Bronchial epithelial cell (primary cell): ENCODE results near the gene EPS8L2. TPM values are rescaled to one million over a fixed set of nuclear protein-coding genes. Genes with fewer than 3 reads are reported as not detected.

Experiments used
- DNase-seq: peaks from one replicate; pipeline ENCODE4 v3.0.0-alpha.2; 2010; ENCODE audit warnings: low read depth
- FAIRE-seq: peaks from 2 replicates; lab custom pipeline; 2011; peaks lifted over from hg19 to GRCh38; lab: Jason Lieb, UNC
- H3K27me3 ChIP-seq: 2 replicates; pipeline ENCODE4 v1.5.1; 2011; ENCODE audit warnings: low read length; ENCODE audit not compliant: control insufficient read depth, insufficient read depth
- H3K36me3 ChIP-seq: 2 replicates; pipeline ENCODE4 v1.5.1; 2011; ENCODE audit warnings: low read length; ENCODE audit not compliant: control insufficient read depth, insufficient read depth
- H3K4me3 ChIP-seq: 2 replicates; pipeline ENCODE4 v1.5.1; 2011; ENCODE audit warnings: mild to moderate bottlenecking, low read depth, low read length, control low read depth
- CTCF ChIP-seq: IDR thresholded peaks from 2 replicates; pipeline ENCODE4 v1.5.1; 2011; ENCODE audit warnings: mild to moderate bottlenecking, moderate library complexity, low read length, control low read depth, inconsistent platforms; ENCODE audit not compliant: insufficient read depth, severe bottlenecking
- total RNA-seq: library from RNA; depleted of rRNA; stranded (reverse); fragments of >200 nt; gene quantifications from 2 replicates; pipeline ENCODE4 v1.2.1, GENCODE V29; 2014

The EPS8L2 gene
- total RNA-seq, 1 donor from 2014 or later: 105 TPM

GRCh38 chr11:720017-720641 lies 14.1 kb downstream of the EPS8L2 start:
- FAIRE-seq (no peak), DNase-seq (no peak)
- H3K27me3 ChIP-seq: no peaks in the 10 kb centered on the region
- H3K36me3 ChIP-seq: peaks cover 39% of the 10 kb centered on the region
- H3K4me3 ChIP-seq: no peak overlapping the region
- TF ChIP-seq CTCF: no peak

- Histone ChIP-seq H3K27me3 (no peaks in the 10 kb centered on the region), H3K36me3 (peaks cover 40% of the 10 kb centered on the region), H3K4me3 (no peak overlapping the region)
- FAIRE-seq (no peak), DNase-seq (no peak)
- TF ChIP-seq CTCF: no peak
Measured at GRCh38 chr11:720642-721246, 14.7 kb downstream of the EPS8L2 start.

GRCh38 chr11:721247-721740 lies 15.3 kb downstream of the EPS8L2 start:
- Histone ChIP-seq H3K36me3 (peaks cover 40% of the 10 kb centered on the region), H3K27me3 (no peaks in the 10 kb centered on the region), H3K4me3 (no peak overlapping the region)
- DNase-seq (no peak), FAIRE-seq (no peak)
- TF ChIP-seq CTCF: no peak

- Histone ChIP-seq H3K27me3 (no peaks in the 10 kb centered on the region), H3K36me3 (peaks cover 40% of the 10 kb centered on the region), H3K4me3 (no peak overlapping the region)
- FAIRE-seq (no peak), DNase-seq (no peak)
- no peak for TF ChIP-seq CTCF
Measured at GRCh38 chr11:721741-722345, 15.8 kb downstream of the EPS8L2 start.

- H3K27me3 ChIP-seq: no peaks in the 10 kb centered on the region
- no peak overlapping the region for H3K4me3 ChIP-seq
- H3K36me3 ChIP-seq: peaks cover 42% of the 10 kb centered on the region
- TF ChIP-seq CTCF: no peak
- FAIRE-seq: no peak
- DNase-seq: no peak
Measured at GRCh38 chr11:722346-722811, 16.3 kb downstream of the EPS8L2 start.
